SK-N-SH (cell line): ENCODE data around the gene CKAP2. TPM values are rescaled to one million over a fixed set of nuclear protein-coding genes. Genes with fewer than 3 reads are reported as not detected.

Source experiments
- CTCF ChIA-PET: fragments of 300-600, 350-600 bp; formaldehyde crosslinking; extraction: SDS; loops from one replicate; lab custom pipeline; 2021; lab: Yijun Ruan, JAX
- POLR2A ChIA-PET: fragments of 350-600 bp; sonication (Branson Sonifier 250); formaldehyde crosslinking; extraction: SDS; loops from one replicate; lab custom pipeline; 2020; ENCODE audit warnings: antibody characterized with exemption, inconsistent platforms; lab: Yijun Ruan, JAX
- DNase-seq: peaks from one replicate; pipeline ENCODE4 v3.0.0; 2012
- H2AFZ ChIP-seq: fragments of 200-600 bp; sonication (generic); 2 replicates; pipeline ENCODE4 v1.8.1; 2016; ENCODE audit warnings: antibody characterized with exemption, mild to moderate bottlenecking, low read depth
- H3F3A ChIP-seq: fragments of 200-600 bp; sonication (generic); replicated peaks from 2 replicates; pipeline ENCODE3; 2016; ENCODE audit warnings: antibody characterized with exemption, mild to moderate bottlenecking; ENCODE audit not compliant: insufficient read depth
- H3K27ac ChIP-seq, 2 experiments: fragments of 200-500 bp in 1 of 2; fragments of 200-600 bp in 1 of 2; sonication (Bioruptor generic) in 1 of 2; sonication (generic), shearing (Covaris generic) in 1 of 2; 2 replicates each; pipeline versions ENCODE4 v1.5.1 to v1.6.1; 2014 to 2016; ENCODE audit warnings: low read depth in 2 of 2, inconsistent platforms in 1 of 2, low read length in 1 of 2, mild to moderate bottlenecking in 1 of 2, mixed read lengths in 1 of 2
- H3K27me3 ChIP-seq: fragments of 200-600 bp; sonication (generic), shearing (Covaris generic); 2 replicates; pipeline ENCODE4 v1.6.1; 2016; ENCODE audit warnings: mixed run types; ENCODE audit not compliant: insufficient read depth
- H3K36me3 ChIP-seq, 2 experiments: fragments of 200-500 bp in 1 of 2; fragments of 200-600 bp in 1 of 2; sonication (Bioruptor generic) in 1 of 2; sonication (generic) in 1 of 2; replicated peaks in 1 of 2; 2 replicates each; pipeline versions ENCODE3 to v1.5.1; 2014 to 2016; ENCODE audit warnings: low read length in 1 of 2, mild to moderate bottlenecking in 1 of 2; ENCODE audit not compliant: insufficient read depth in 2 of 2, control insufficient read depth in 1 of 2
- H3K4me1 ChIP-seq, 2 experiments: fragments of 200-500 bp in 1 of 2; fragments of 200-600 bp in 1 of 2; sonication (Bioruptor generic) in 1 of 2; sonication (generic), shearing (Covaris generic) in 1 of 2; 2 replicates each; pipeline versions ENCODE4 v1.5.1 to v1.6.1; 2014 to 2016; ENCODE audit warnings: low read depth in 1 of 2, low read length in 1 of 2, mixed run types in 1 of 2; ENCODE audit not compliant: insufficient read depth in 2 of 2, control insufficient read depth in 1 of 2
- H3K4me2 ChIP-seq: fragments of 200-600 bp; sonication (generic), shearing (Covaris generic); 2 replicates; pipeline ENCODE4 v1.6.1; 2017; ENCODE audit warnings: mixed run types
- H3K4me3 ChIP-seq, 2 experiments: fragments of 200-500 bp in 1 of 2; fragments of 200-600 bp in 1 of 2; sonication (Bioruptor generic) in 1 of 2; sonication (generic), shearing (Covaris generic) in 1 of 2; 2 replicates each; pipeline versions ENCODE4 v1.5.1 to v1.8.1; 2014 to 2016; ENCODE audit warnings: low read depth in 2 of 2, inconsistent platforms in 1 of 2, low read length in 1 of 2, mild to moderate bottlenecking in 1 of 2, mixed read lengths in 1 of 2, moderate library complexity in 1 of 2
- H3K79me2 ChIP-seq: fragments of 200-600 bp; sonication (generic); 2 replicates; pipeline ENCODE4 v1.8.1; 2017; ENCODE audit warnings: mild to moderate bottlenecking; ENCODE audit not compliant: insufficient read depth
- H3K9ac ChIP-seq: fragments of 200-600 bp; sonication (generic); 2 replicates; pipeline ENCODE4 v1.6.1; 2017; ENCODE audit warnings: mixed run types
- H3K9me2 ChIP-seq: fragments of 200-600 bp; sonication (generic); 2 replicates; pipeline ENCODE4 v1.6.1; 2017; ENCODE audit warnings: mixed run types
- H3K9me3 ChIP-seq: fragments of 200-600 bp; sonication (generic); 2 replicates; pipeline ENCODE4 v1.6.1; 2017; ENCODE audit warnings: mixed run types, mild to moderate bottlenecking, moderate library complexity
- H4K20me1 ChIP-seq: fragments of 200-600 bp; sonication (generic); 2 replicates; pipeline ENCODE4 v1.6.1; 2017; ENCODE audit warnings: mild to moderate bottlenecking, mixed run types; ENCODE audit not compliant: insufficient read depth
- CHD2 ChIP-seq: fragments of 150-350 bp; IDR thresholded peaks from 2 replicates; pipeline ENCODE4 v1.6.1; 2018; ENCODE audit warnings: low read length; ENCODE audit not compliant: partially characterized antibody
- ELF1 ChIP-seq: IDR thresholded peaks from 2 replicates; pipeline ENCODE4 v1.4.0; 2012
- EZH2phosphoT487 ChIP-seq: fragments of 200-600 bp; sonication (generic); IDR thresholded peaks from 2 replicates; pipeline ENCODE4 v1.6.1; 2017; ENCODE audit warnings: low read depth, mixed run types, mild to moderate bottlenecking, antibody characterized with exemption, moderate library complexity, borderline replicate concordance
- GATA2 ChIP-seq: sonication (generic); formaldehyde crosslinking; IDR thresholded peaks from 2 replicates; pipeline ENCODE4 v1.5.0; 2020; ENCODE audit warnings: mild to moderate bottlenecking, missing genetic modification reagents
- JUND ChIP-seq: IDR thresholded peaks from 2 replicates; pipeline ENCODE4 v1.4.0; 2012
- MEF2A ChIP-seq: IDR thresholded peaks from 2 replicates; pipeline ENCODE4 v1.4.0; 2012; ENCODE audit warnings: low read depth, borderline replicate concordance
- NRF1 ChIP-seq: IDR thresholded peaks from 2 replicates; pipeline ENCODE4 v1.6.1; 2012; ENCODE audit warnings: low read depth, mild to moderate bottlenecking, low read length
- PBX3 ChIP-seq: IDR thresholded peaks from 2 replicates; pipeline ENCODE4; 2012
- POLR2AphosphoS5 ChIP-seq: IDR thresholded peaks from 2 replicates; pipeline ENCODE4 v1.6.1; 2012; ENCODE audit warnings: low read depth, low read length
- RCOR1 ChIP-seq: fragments of 150-350 bp; IDR thresholded peaks from 2 replicates; pipeline ENCODE4 v1.6.1; 2017; ENCODE audit warnings: antibody characterized with exemption, low read length
- REST ChIP-seq: IDR thresholded peaks from 2 replicates; pipeline ENCODE4 v1.6.1; 2012; ENCODE audit warnings: mild to moderate bottlenecking, low read depth, low read length, moderate library complexity
- RFX5 ChIP-seq: IDR thresholded peaks from 2 replicates; pipeline ENCODE4 v1.6.1; 2012; ENCODE audit warnings: mild to moderate bottlenecking, improper control_type of control experiment, low read length
- RXRA ChIP-seq: IDR thresholded peaks from 2 replicates; pipeline ENCODE4 v1.4.0; 2012; ENCODE audit warnings: low read depth, mild to moderate bottlenecking, borderline replicate concordance
- SIN3A ChIP-seq: IDR thresholded peaks from 2 replicates; pipeline ENCODE4 v1.6.1; 2012; ENCODE audit warnings: low read depth, mild to moderate bottlenecking, low read length, moderate library complexity, borderline replicate concordance
- TCF12 ChIP-seq: IDR thresholded peaks from 2 replicates; pipeline ENCODE4 v1.4.0; 2012
- WGBS: methylation state at CpG from one replicate; pipeline ENCODE4 v1.1.6; 2017; ENCODE audit warnings: low lambda C conversion rate; 5-methylcytosine and 5-hydroxymethylcytosine counted together
- polyA plus RNA-seq, 3 experiments: library from polyadenylated mRNA; depleted of rRNA; stranded (reverse); fragments of >200 nt; gene quantifications; 2 replicates each; pipeline ENCODE4 v1.2.3, GENCODE V29; 2012
- TF ChIP-seq, protein P1 (sequence below): IDR thresholded peaks from 2 replicates; pipeline ENCODE4 v1.4.0; 2012; ENCODE audit warnings: low read depth, borderline replicate concordance
- TF ChIP-seq, protein P2 (sequence below): fragments of 200-600 bp; sonication (generic); IDR thresholded peaks from 2 replicates; pipeline ENCODE4 v1.6.1; 2017; ENCODE audit warnings: antibody characterized with exemption, mild to moderate bottlenecking, moderate library complexity

Gene CKAP2
- polyA plus RNA-seq, 1 of the 3 experiments (the other 2 are of a cell fraction): 7.1 TPM

DNA sequence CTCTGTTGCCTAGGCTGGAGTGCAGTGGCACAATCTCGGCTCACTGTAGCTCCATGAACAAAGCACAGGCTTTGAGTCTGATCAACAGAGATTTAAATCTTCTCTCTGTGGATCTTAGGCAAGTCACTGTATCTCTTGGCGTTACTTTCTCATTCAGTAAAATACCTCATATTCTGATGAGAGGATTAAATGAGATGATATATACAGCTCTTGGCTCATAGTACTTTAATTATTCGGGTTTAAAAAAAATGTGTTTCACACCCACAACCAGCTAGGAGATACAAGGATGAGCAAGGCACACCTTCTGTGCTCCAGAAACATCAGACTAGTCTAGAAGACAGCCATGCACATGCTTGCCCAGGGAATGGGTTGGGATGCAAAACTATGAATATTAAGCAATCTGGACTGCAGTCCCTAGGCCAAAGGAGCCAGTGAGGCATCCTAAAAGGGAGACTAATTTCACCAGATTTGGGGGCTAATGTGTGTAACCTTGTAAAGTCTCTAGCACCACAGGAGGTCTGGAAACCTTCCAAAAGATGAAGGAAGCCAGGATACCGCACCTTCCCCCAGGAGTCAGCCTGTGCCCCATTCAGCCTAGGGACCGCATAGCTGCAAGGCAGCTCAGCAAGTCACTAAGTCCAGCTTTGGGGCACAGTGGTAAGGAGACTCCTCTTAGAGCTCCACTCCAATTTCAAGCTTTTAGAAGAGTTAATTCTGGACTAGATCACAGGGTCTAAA is 7.3 kb upstream of the CKAP2 start:
- H3K4me2 ChIP-seq: peak overlapping the region; percentile 64; the same call in 1 of the 2 replicates
- peaks cover 7 to 11% of the 10 kb centered on the region in 2 experiments for H3K36me3 ChIP-seq
- peaks cover 0 to 14% of the 10 kb centered on the region in 2 experiments; a peak in 2 of 4 replicates for H3K4me1 ChIP-seq
- no peaks in the 10 kb centered on the region for H3K9me3 ChIP-seq
- H2AFZ ChIP-seq: no peak overlapping the region
- WGBS: 96% methylated on average over 5 of the region's 5 CpGs
- H3K4me3 ChIP-seq: peak overlapping the region in 1 of 2 experiments; percentile 73; a peak in 1 of 4 replicates
- peaks cover 67% of the 10 kb centered on the region for H3K79me2 ChIP-seq
- DNase-seq: no peak
- H4K20me1 ChIP-seq: no peaks in the 10 kb centered on the region
- ChIA-PET CTCF (interaction anchor here (1.2 to 6.9 kb wide), 2 partner anchors 9 to 106 kb away, joined by 4 to 159 read pairs; no protein-coding TSS in a partner anchor), POLR2A (interaction anchor here (0.6 kb wide), 1 partner anchor 8 kb away, joined by 3 read pairs; no protein-coding TSS in a partner anchor)
- H3K27me3 ChIP-seq: no peaks in the 10 kb centered on the region
- TF ChIP-seq TCF12: no peak
- no peak for TF ChIP-seq RFX5
- TF ChIP-seq RXRA: no peak
- TF ChIP-seq EZH2phosphoT487: no peak
- no peak for TF ChIP-seq SIN3A
- TF ChIP-seq, protein P1, sequence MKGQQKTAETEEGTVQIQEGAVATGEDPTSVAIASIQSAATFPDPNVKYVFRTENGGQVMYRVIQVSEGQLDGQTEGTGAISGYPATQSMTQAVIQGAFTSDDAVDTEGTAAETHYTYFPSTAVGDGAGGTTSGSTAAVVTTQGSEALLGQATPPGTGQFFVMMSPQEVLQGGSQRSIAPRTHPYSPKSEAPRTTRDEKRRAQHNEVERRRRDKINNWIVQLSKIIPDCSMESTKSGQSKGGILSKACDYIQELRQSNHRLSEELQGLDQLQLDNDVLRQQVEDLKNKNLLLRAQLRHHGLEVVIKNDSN: no peak
- no peak for TF ChIP-seq CHD2
- TF ChIP-seq, protein P2, sequence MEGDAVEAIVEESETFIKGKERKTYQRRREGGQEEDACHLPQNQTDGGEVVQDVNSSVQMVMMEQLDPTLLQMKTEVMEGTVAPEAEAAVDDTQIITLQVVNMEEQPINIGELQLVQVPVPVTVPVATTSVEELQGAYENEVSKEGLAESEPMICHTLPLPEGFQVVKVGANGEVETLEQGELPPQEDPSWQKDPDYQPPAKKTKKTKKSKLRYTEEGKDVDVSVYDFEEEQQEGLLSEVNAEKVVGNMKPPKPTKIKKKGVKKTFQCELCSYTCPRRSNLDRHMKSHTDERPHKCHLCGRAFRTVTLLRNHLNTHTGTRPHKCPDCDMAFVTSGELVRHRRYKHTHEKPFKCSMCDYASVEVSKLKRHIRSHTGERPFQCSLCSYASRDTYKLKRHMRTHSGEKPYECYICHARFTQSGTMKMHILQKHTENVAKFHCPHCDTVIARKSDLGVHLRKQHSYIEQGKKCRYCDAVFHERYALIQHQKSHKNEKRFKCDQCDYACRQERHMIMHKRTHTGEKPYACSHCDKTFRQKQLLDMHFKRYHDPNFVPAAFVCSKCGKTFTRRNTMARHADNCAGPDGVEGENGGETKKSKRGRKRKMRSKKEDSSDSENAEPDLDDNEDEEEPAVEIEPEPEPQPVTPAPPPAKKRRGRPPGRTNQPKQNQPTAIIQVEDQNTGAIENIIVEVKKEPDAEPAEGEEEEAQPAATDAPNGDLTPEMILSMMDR: no peak
- TF ChIP-seq REST: no peak
- TF ChIP-seq JUND: no peak
- no peak for TF ChIP-seq PBX3
- no peak for TF ChIP-seq MEF2A
- no peak for TF ChIP-seq POLR2AphosphoS5
- TF ChIP-seq GATA2 (CRISPR knock-in tag): no peak
- no peak for TF ChIP-seq RCOR1
- no peak for TF ChIP-seq NRF1
- TF ChIP-seq ELF1: no peak
- no peak overlapping the region for H3K9ac ChIP-seq
- peaks cover 4% of the 10 kb centered on the region for H3F3A ChIP-seq
- H3K9me2 ChIP-seq: no peaks in the 10 kb centered on the region
- no peak overlapping the region for H3K27ac ChIP-seq
